Stimulated activated naive CD4-positive, alpha-beta T cell (primary cell): ENCODE measurements around the gene CD1B.
"Not testable (repeated sequence)": the region's sequence is repeated elsewhere in the genome, so short reads cannot be mapped to it uniquely, and the experiment has no call there.

Experiments
- DNase-seq, 6 experiments: peaks; one replicate each; lab custom pipeline; 2025; lab: John Stamatoyannopoulos, UW

CD1B gene

GRCh38 chr1:158331481-158332150 is at the start of gene CD1B:
CD1B (minus strand) TSS chr1:158331531; CDS start chr1:158331423, 108 bp downstream.
- no peak for DNase-seq

- DNase-seq, result no peak
These were observed 43.5 kb upstream of the CD1B start for GRCh38 chr1:158374860-158375259.

GRCh38 chr1:158374101-158374500 is 42.8 kb upstream of the CD1B start:
- DNase-seq, result not testable (repeated sequence)

GRCh38 chr1:158371188-158371953 is 40.0 kb upstream of the CD1B start:
- no peak for DNase-seq

GRCh38 chr1:158366783-158367182 is 35.5 kb upstream of the CD1B start:
- DNase-seq, result no peak

- no peak for DNase-seq
These were observed 31.6 kb upstream of the CD1B start for GRCh38 chr1:158362941-158363340.

- no peak for DNase-seq
These were observed 31.2 kb upstream of the CD1B start for GRCh38 chr1:158362482-158362881.

- no peak for DNase-seq
These were observed 26.1 kb upstream of the CD1B start for GRCh38 chr1:158357441-158357840.

- DNase-seq, result no peak
These were observed 25.3 kb upstream of the CD1B start for GRCh38 chr1:158356616-158357015.

- DNase-seq, result no peak
These were observed 24.5 kb upstream of the CD1B start for GRCh38 chr1:158355773-158356285.

- DNase-seq, result no peak
These were observed 22.9 kb upstream of the CD1B start for GRCh38 chr1:158354255-158354654.

- no peak for DNase-seq
These were observed 22.2 kb upstream of the CD1B start, which contains the start of gene CD1E for GRCh38 chr1:158353303-158354075. CD1E (plus strand) TSS chr1:158353894; CDS start chr1:158353989, 95 bp downstream.

GRCh38 chr1:158348946-158349345 is 17.6 kb upstream of the CD1B start:
- not testable (repeated sequence) for DNase-seq

GRCh38 chr1:158336413-158336812 is 5.1 kb upstream of the CD1B start:
- DNase-seq, result peak in 1 of 6 experiments; percentile 18

GRCh38 chr1:158335213-158335532 is 3.8 kb upstream of the CD1B start:
- no peak for DNase-seq

GRCh38 chr1:158334526-158335212 is 3.3 kb upstream of the CD1B start:
- no peak for DNase-seq

- no peak for DNase-seq
These were observed 2.2 kb upstream of the CD1B start for GRCh38 chr1:158333405-158334155.

- DNase-seq, result no peak
These were observed 265 bp downstream of the CD1B start for GRCh38 chr1:158331106-158331425.

- DNase-seq, result no peak
These were observed 783 bp downstream of the CD1B start for GRCh38 chr1:158330391-158331105.

- no peak for DNase-seq
These were observed 1.6 kb downstream of the CD1B start for GRCh38 chr1:158329733-158330132.

- DNase-seq, result no peak
These were observed 2.0 kb downstream of the CD1B start for GRCh38 chr1:158329300-158329699.
